Uterus (tissue), 2 donors: Measurements from ENCODE around the gene CEP131.
"Not testable (repeated sequence)": the region's sequence is repeated elsewhere in the genome, so short reads cannot be mapped to it uniquely, and the experiment has no call there.

ENCODE experiments used
- CTCF ChIP-seq, 4 experiments: fragments of 200-600 bp in 2 of 4; fragments of 450-650 bp in 2 of 4; sonication (generic) in 2 of 4; IDR thresholded peaks; one replicate each; pipeline ENCODE4 v1.5.1; 2016 to 2019; ENCODE audit warnings: antibody characterized with exemption in 4 of 4, mild to moderate bottlenecking in 2 of 4, moderate library complexity in 1 of 4
- POLR2A ChIP-seq, 2 donors: fragments of 450-650 bp; IDR thresholded peaks; one replicate each; pipeline ENCODE4 v1.6.1; 2016; ENCODE audit warnings: antibody characterized with exemption in 2 of 2, mild to moderate bottlenecking in 1 of 2, moderate library complexity in 1 of 2

GRCh38 chr17:81154016-81154415 is 68.7 kb downstream of the CEP131 start:
- TF ChIP-seq POLR2A, CTCF (IDR thresholded peaks at IDR 0.05): not testable (repeated sequence)
